ENCODE results near the gene ADAM12.

Gene ADAM12

GRCh38 chr10:125995726-125996304 is 392.5 kb downstream of the ADAM12 start:
- H3K4me3 Mint-ChIP-seq = no peak overlapping the region
- ATAC-seq (replicated peaks; ENCODE audit: extremely low read depth, poor library complexity, severe bottlenecking) = no peak
- no peak for DNase-seq (ENCODE audit: low spot score in 2 of 2)
- H3K4me1 Mint-ChIP-seq = no peaks in the 10 kb centered on the region
- H3K9me3 Mint-ChIP-seq = no peaks in the 10 kb centered on the region
- H3K27ac Mint-ChIP-seq (ENCODE audit: low read depth) = no peak overlapping the region
- no peaks in the 10 kb centered on the region for H3K36me3 Mint-ChIP-seq (ENCODE audit: insufficient read depth)
- H3K27me3 Mint-ChIP-seq = peaks cover 9% of the 10 kb centered on the region

- Mint-ChIP-seq H3K27me3 (peaks cover 9% of the 10 kb centered on the region), H3K27ac (ENCODE audit: low read depth) (no peak overlapping the region), H3K4me3 (no peak overlapping the region), H3K4me1 (no peaks in the 10 kb centered on the region), H3K9me3 (no peaks in the 10 kb centered on the region), H3K36me3 (ENCODE audit: insufficient read depth) (no peaks in the 10 kb centered on the region)
- ATAC-seq (replicated peaks; ENCODE audit: extremely low read depth, poor library complexity, severe bottlenecking) (no peak), DNase-seq (ENCODE audit: low spot score in 2 of 2) (no peak)
Observed at GRCh38 chr10:125994601-125995000, 393.7 kb downstream of the ADAM12 start.

- Mint-ChIP-seq H3K36me3 (ENCODE audit: insufficient read depth) (no peaks in the 10 kb centered on the region), H3K27ac (ENCODE audit: low read depth) (no peak overlapping the region), H3K4me1 (no peaks in the 10 kb centered on the region), H3K4me3 (no peak overlapping the region), H3K9me3 (no peaks in the 10 kb centered on the region), H3K27me3 (peaks cover 9% of the 10 kb centered on the region)
- ATAC-seq (replicated peaks; ENCODE audit: extremely low read depth, poor library complexity, severe bottlenecking) (no peak), DNase-seq (ENCODE audit: low spot score in 2 of 2) (no peak)
Observed at GRCh38 chr10:125992254-125992653, 396.0 kb downstream of the ADAM12 start.

- no peaks in the 10 kb centered on the region for H3K36me3 Mint-ChIP-seq (ENCODE audit: insufficient read depth)
- H3K27ac Mint-ChIP-seq (ENCODE audit: low read depth) = no peak overlapping the region
- DNase-seq (ENCODE audit: low spot score in 2 of 2) (no peak), ATAC-seq (replicated peaks; ENCODE audit: extremely low read depth, poor library complexity, severe bottlenecking) (no peak)
- no peak overlapping the region for H3K4me3 Mint-ChIP-seq
- no peaks in the 10 kb centered on the region for H3K4me1 Mint-ChIP-seq
- no peaks in the 10 kb centered on the region for H3K9me3 Mint-ChIP-seq
- peaks cover 9% of the 10 kb centered on the region for H3K27me3 Mint-ChIP-seq
Observed at GRCh38 chr10:125991392-125991791, 396.9 kb downstream of the ADAM12 start.

- H3K27me3 Mint-ChIP-seq = peaks cover 9% of the 10 kb centered on the region
- no peaks in the 10 kb centered on the region for H3K9me3 Mint-ChIP-seq
- H3K27ac Mint-ChIP-seq (ENCODE audit: low read depth) = no peak overlapping the region
- ATAC-seq (replicated peaks; ENCODE audit: extremely low read depth, poor library complexity, severe bottlenecking) = no peak
- no peak for DNase-seq (ENCODE audit: low spot score in 2 of 2)
- H3K36me3 Mint-ChIP-seq (ENCODE audit: insufficient read depth) = no peaks in the 10 kb centered on the region
- no peak overlapping the region for H3K4me3 Mint-ChIP-seq
- no peaks in the 10 kb centered on the region for H3K4me1 Mint-ChIP-seq
Observed at GRCh38 chr10:125990974-125991373, 397.3 kb downstream of the ADAM12 start.

- no peak for ATAC-seq (replicated peaks; ENCODE audit: extremely low read depth, poor library complexity, severe bottlenecking)
- H3K27me3 Mint-ChIP-seq = peaks cover 9% of the 10 kb centered on the region
- H3K4me1 Mint-ChIP-seq = no peaks in the 10 kb centered on the region
- no peak for DNase-seq (ENCODE audit: low spot score in 2 of 2)
- no peaks in the 10 kb centered on the region for H3K9me3 Mint-ChIP-seq
- H3K27ac Mint-ChIP-seq (ENCODE audit: low read depth) = no peak overlapping the region
- H3K4me3 Mint-ChIP-seq = no peak overlapping the region
- no peaks in the 10 kb centered on the region for H3K36me3 Mint-ChIP-seq (ENCODE audit: insufficient read depth)
Observed at GRCh38 chr10:125989791-125990190, 398.5 kb downstream of the ADAM12 start.

- Mint-ChIP-seq H3K4me1 (no peaks in the 10 kb centered on the region), H3K9me3 (no peaks in the 10 kb centered on the region), H3K36me3 (ENCODE audit: insufficient read depth) (peaks cover 2% of the 10 kb centered on the region), H3K27me3 (peaks cover 9% of the 10 kb centered on the region), H3K4me3 (no peak overlapping the region), H3K27ac (ENCODE audit: low read depth) (no peak overlapping the region)
- DNase-seq (ENCODE audit: low spot score in 2 of 2) (no peak), ATAC-seq (replicated peaks; ENCODE audit: extremely low read depth, poor library complexity, severe bottlenecking) (no peak)
Observed at GRCh38 chr10:125985557-125986240, 402.6 kb downstream of the ADAM12 start.

GRCh38 chr10:125984865-125985495 is 403.3 kb downstream of the ADAM12 start:
- Mint-ChIP-seq H3K27ac (ENCODE audit: low read depth) (no peak overlapping the region), H3K9me3 (no peaks in the 10 kb centered on the region), H3K27me3 (peaks cover 9% of the 10 kb centered on the region), H3K36me3 (ENCODE audit: insufficient read depth) (peaks cover 2% of the 10 kb centered on the region), H3K4me3 (no peak overlapping the region), H3K4me1 (no peaks in the 10 kb centered on the region)
- no peak for DNase-seq (ENCODE audit: low spot score in 2 of 2)
- no peak for ATAC-seq (replicated peaks; ENCODE audit: extremely low read depth, poor library complexity, severe bottlenecking)

GRCh38 chr10:125984346-125984745 is 403.9 kb downstream of the ADAM12 start:
- H3K4me3 Mint-ChIP-seq = no peak overlapping the region
- DNase-seq (ENCODE audit: low spot score in 2 of 2) = no peak
- ATAC-seq (replicated peaks; ENCODE audit: extremely low read depth, poor library complexity, severe bottlenecking) = no peak
- H3K27me3 Mint-ChIP-seq = peaks cover 9% of the 10 kb centered on the region
- peaks cover 2% of the 10 kb centered on the region for H3K36me3 Mint-ChIP-seq (ENCODE audit: insufficient read depth)
- no peaks in the 10 kb centered on the region for H3K4me1 Mint-ChIP-seq
- H3K9me3 Mint-ChIP-seq = no peaks in the 10 kb centered on the region
- H3K27ac Mint-ChIP-seq (ENCODE audit: low read depth) = no peak overlapping the region

GRCh38 chr10:125983656-125984055 is 404.6 kb downstream of the ADAM12 start:
- ATAC-seq (replicated peaks; ENCODE audit: extremely low read depth, poor library complexity, severe bottlenecking) (no peak), DNase-seq (ENCODE audit: low spot score in 2 of 2) (no peak)
- peaks cover 9% of the 10 kb centered on the region for H3K27me3 Mint-ChIP-seq
- peaks cover 2% of the 10 kb centered on the region for H3K36me3 Mint-ChIP-seq (ENCODE audit: insufficient read depth)
- no peaks in the 10 kb centered on the region for H3K4me1 Mint-ChIP-seq
- H3K27ac Mint-ChIP-seq (ENCODE audit: low read depth) = no peak overlapping the region
- no peak overlapping the region for H3K4me3 Mint-ChIP-seq
- H3K9me3 Mint-ChIP-seq = no peaks in the 10 kb centered on the region

- H3K36me3 Mint-ChIP-seq (ENCODE audit: insufficient read depth) = peaks cover 2% of the 10 kb centered on the region
- H3K9me3 Mint-ChIP-seq = no peaks in the 10 kb centered on the region
- DNase-seq (ENCODE audit: low spot score in 2 of 2) (no peak), ATAC-seq (replicated peaks; ENCODE audit: extremely low read depth, poor library complexity, severe bottlenecking) (no peak)
- peaks cover 10% of the 10 kb centered on the region for H3K27me3 Mint-ChIP-seq
- H3K4me1 Mint-ChIP-seq = no peaks in the 10 kb centered on the region
- no peak overlapping the region for H3K4me3 Mint-ChIP-seq
- H3K27ac Mint-ChIP-seq (ENCODE audit: low read depth) = no peak overlapping the region
Observed at GRCh38 chr10:125983161-125983560, 405.1 kb downstream of the ADAM12 start.

- H3K9me3 Mint-ChIP-seq = no peaks in the 10 kb centered on the region
- no peak for ATAC-seq (replicated peaks; ENCODE audit: extremely low read depth, poor library complexity, severe bottlenecking)
- no peaks in the 10 kb centered on the region for H3K4me1 Mint-ChIP-seq
- H3K27me3 Mint-ChIP-seq = peaks cover 17% of the 10 kb centered on the region
- H3K27ac Mint-ChIP-seq (ENCODE audit: low read depth) = no peak overlapping the region
- peaks cover 2% of the 10 kb centered on the region for H3K36me3 Mint-ChIP-seq (ENCODE audit: insufficient read depth)
- no peak for DNase-seq (ENCODE audit: low spot score in 2 of 2)
- no peak overlapping the region for H3K4me3 Mint-ChIP-seq
Observed at GRCh38 chr10:125982260-125982948, 405.9 kb downstream of the ADAM12 start.

Data from central memory CD8-positive, alpha-beta T cell (primary cell).